Neural cell (in vitro differentiated cells): ENCODE measurements around the gene ZMYM5. TPM values are rescaled to one million over a fixed set of nuclear protein-coding genes. Genes with fewer than 3 reads are reported as not detected.

Experiments used
- H2AFZ ChIP-seq: fragments of 200-600, 300-800 bp; sonication (generic), shearing (Covaris generic); 2 replicates; pipeline ENCODE4 v1.6.0; 2014; ENCODE audit warnings: low read depth, mild to moderate bottlenecking, antibody characterized with exemption, low read length, moderate library complexity
- H3F3A ChIP-seq: fragments of 200-600 bp; shearing (Covaris generic); 2 replicates; pipeline ENCODE4 v1.6.1; 2016; ENCODE audit warnings: mild to moderate bottlenecking, moderate library complexity, mixed read lengths, antibody characterized with exemption, low read length; ENCODE audit not compliant: insufficient read depth, poor library complexity, severe bottlenecking
- H3K27ac ChIP-seq: fragments of 200-600, 300-800 bp; sonication (generic), shearing (Covaris generic); 2 replicates; pipeline ENCODE4 v1.5.1; 2014; ENCODE audit warnings: mild to moderate bottlenecking, low read length, moderate library complexity
- H3K27me3 ChIP-seq: fragments of 300-800, 200-600 bp; sonication (generic), shearing (Covaris generic); 2 replicates; pipeline ENCODE4 v1.6.0; 2014; ENCODE audit warnings: mild to moderate bottlenecking, low read depth, low read length, moderate library complexity; ENCODE audit not compliant: insufficient read depth
- H3K36me3 ChIP-seq: fragments of 300-800, 200-600 bp; sonication (generic), shearing (Covaris generic); 2 replicates; pipeline ENCODE4 v1.5.1; 2014; ENCODE audit warnings: mild to moderate bottlenecking, antibody characterized with exemption, low read length, moderate library complexity; ENCODE audit not compliant: insufficient read depth
- H3K4me2 ChIP-seq: fragments of 300-800, 200-600 bp; sonication (generic), shearing (Covaris generic); 2 replicates; pipeline ENCODE4 v1.6.0; 2014; ENCODE audit warnings: mild to moderate bottlenecking, low read length
- H3K4me3 ChIP-seq: fragments of 300-800, 200-600 bp; sonication (generic), shearing (Covaris generic); 2 replicates; pipeline ENCODE4 v1.5.1; 2014; ENCODE audit warnings: mild to moderate bottlenecking, low read length, moderate library complexity
- H3K79me2 ChIP-seq: fragments of 200-600 bp; shearing (Covaris generic); replicated peaks from 2 replicates; pipeline ENCODE4 v1.6.0; 2014; ENCODE audit warnings: mild to moderate bottlenecking, low read length, moderate library complexity; ENCODE audit not compliant: insufficient read depth
- H3K9ac ChIP-seq: fragments of 300-800, 200-600 bp; sonication (generic), shearing (Covaris generic); 2 replicates; pipeline ENCODE4 v1.6.1; 2016; ENCODE audit warnings: mild to moderate bottlenecking, low read length, mixed read lengths
- H3K9me2 ChIP-seq: fragments of 200-600 bp; shearing (Covaris generic); 2 replicates; pipeline ENCODE4 v1.6.1; 2016; ENCODE audit warnings: mild to moderate bottlenecking, low read length, mixed read lengths; ENCODE audit not compliant: insufficient read depth
- H3K9me3 ChIP-seq: fragments of 200-600, 300-800 bp; sonication (generic), shearing (Covaris generic); 2 replicates; pipeline ENCODE4 v1.6.1; 2016; ENCODE audit warnings: mild to moderate bottlenecking, mixed run types, low read length, moderate library complexity, mixed read lengths
- H4K20me1 ChIP-seq: fragments of 200-600 bp; shearing (Covaris generic); 2 replicates; pipeline ENCODE4 v1.6.1; 2016; ENCODE audit warnings: mild to moderate bottlenecking, mixed run types; ENCODE audit not compliant: insufficient read depth
- CTCF ChIP-seq: fragments of 450-650 bp; IDR thresholded peaks from 2 replicates; pipeline ENCODE4 v1.5.1; 2014; ENCODE audit warnings: antibody characterized with exemption, mild to moderate bottlenecking, moderate library complexity; ENCODE audit not compliant: poor library complexity, severe bottlenecking
- EP300 ChIP-seq: fragments of 450-650 bp; conservative IDR thresholded peaks from 2 replicates; pipeline ENCODE4 v1.6.1; 2014; ENCODE audit warnings: antibody characterized with exemption, mild to moderate bottlenecking, moderate library complexity; ENCODE audit not compliant: poor library complexity, severe bottlenecking
- EZH2 ChIP-seq: fragments of 200-600, 300-800 bp; shearing (Covaris generic), sonication (generic); IDR thresholded peaks from 2 replicates; pipeline ENCODE4 v1.6.1; 2014; ENCODE audit warnings: antibody characterized with exemption, low read length, borderline replicate concordance, mild to moderate bottlenecking; ENCODE audit not compliant: insufficient read depth, poor library complexity, severe bottlenecking
- MXI1 ChIP-seq: fragments of 450-650 bp; conservative IDR thresholded peaks from 2 replicates; pipeline ENCODE4 v1.6.1; 2014; ENCODE audit warnings: antibody characterized with exemption, mild to moderate bottlenecking; ENCODE audit not compliant: poor library complexity, severe bottlenecking
- POLR2AphosphoS5 ChIP-seq: IDR thresholded peaks from 2 replicates; pipeline ENCODE4 v1.6.1; 2012
- RAD21 ChIP-seq: fragments of 450-650 bp; conservative IDR thresholded peaks from 2 replicates; pipeline ENCODE4 v1.6.1; 2014; ENCODE audit warnings: antibody characterized with exemption, mild to moderate bottlenecking, moderate library complexity
- SMC3 ChIP-seq: fragments of 450-650 bp; conservative IDR thresholded peaks from 2 replicates; pipeline ENCODE4 v1.6.1; 2014; ENCODE audit warnings: antibody characterized with exemption, mild to moderate bottlenecking, moderate library complexity; ENCODE audit not compliant: poor library complexity
- TAF1 ChIP-seq: IDR thresholded peaks from 2 replicates; pipeline ENCODE4 v1.6.1; 2012; ENCODE audit warnings: low read depth
- polyA plus RNA-seq: library from polyadenylated mRNA; depleted of rRNA; stranded (reverse); fragments of >200 nt; gene quantifications from 2 replicates; pipeline ENCODE4 v1.2.3, GENCODE V29; 2014
- TF ChIP-seq, protein P1 (sequence below): IDR thresholded peaks from 2 replicates; pipeline ENCODE4 v1.6.1; 2012; ENCODE audit warnings: borderline replicate concordance

The ZMYM5 gene
- polyA plus RNA-seq, 1 donor from 2014 or later, result 26.1 TPM

DNA sequence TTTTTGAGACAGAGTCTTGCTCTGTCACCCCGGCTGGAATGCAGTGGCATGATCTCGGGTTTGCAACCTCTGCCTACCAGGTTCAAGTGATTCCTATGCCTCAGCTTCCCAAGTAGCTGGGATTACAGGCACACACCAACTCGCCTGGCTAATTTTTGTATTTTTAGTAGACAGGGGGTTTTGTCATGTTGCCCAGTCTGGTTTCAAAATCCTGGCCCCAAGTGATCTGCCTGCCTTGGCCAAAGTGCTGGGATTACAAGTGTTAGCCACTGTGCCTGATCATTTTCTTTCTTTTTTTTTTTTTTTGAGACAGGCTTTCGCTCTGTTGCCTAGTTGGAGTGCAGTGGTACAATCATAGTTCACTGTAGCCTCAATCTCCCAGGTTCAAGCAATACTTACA, 28.7 kb downstream of the ZMYM5 start:
- H4K20me1 ChIP-seq, result no peaks in the 10 kb centered on the region
- no peak for TF ChIP-seq TAF1
- TF ChIP-seq RAD21, result no peak
- TF ChIP-seq, protein P1, sequence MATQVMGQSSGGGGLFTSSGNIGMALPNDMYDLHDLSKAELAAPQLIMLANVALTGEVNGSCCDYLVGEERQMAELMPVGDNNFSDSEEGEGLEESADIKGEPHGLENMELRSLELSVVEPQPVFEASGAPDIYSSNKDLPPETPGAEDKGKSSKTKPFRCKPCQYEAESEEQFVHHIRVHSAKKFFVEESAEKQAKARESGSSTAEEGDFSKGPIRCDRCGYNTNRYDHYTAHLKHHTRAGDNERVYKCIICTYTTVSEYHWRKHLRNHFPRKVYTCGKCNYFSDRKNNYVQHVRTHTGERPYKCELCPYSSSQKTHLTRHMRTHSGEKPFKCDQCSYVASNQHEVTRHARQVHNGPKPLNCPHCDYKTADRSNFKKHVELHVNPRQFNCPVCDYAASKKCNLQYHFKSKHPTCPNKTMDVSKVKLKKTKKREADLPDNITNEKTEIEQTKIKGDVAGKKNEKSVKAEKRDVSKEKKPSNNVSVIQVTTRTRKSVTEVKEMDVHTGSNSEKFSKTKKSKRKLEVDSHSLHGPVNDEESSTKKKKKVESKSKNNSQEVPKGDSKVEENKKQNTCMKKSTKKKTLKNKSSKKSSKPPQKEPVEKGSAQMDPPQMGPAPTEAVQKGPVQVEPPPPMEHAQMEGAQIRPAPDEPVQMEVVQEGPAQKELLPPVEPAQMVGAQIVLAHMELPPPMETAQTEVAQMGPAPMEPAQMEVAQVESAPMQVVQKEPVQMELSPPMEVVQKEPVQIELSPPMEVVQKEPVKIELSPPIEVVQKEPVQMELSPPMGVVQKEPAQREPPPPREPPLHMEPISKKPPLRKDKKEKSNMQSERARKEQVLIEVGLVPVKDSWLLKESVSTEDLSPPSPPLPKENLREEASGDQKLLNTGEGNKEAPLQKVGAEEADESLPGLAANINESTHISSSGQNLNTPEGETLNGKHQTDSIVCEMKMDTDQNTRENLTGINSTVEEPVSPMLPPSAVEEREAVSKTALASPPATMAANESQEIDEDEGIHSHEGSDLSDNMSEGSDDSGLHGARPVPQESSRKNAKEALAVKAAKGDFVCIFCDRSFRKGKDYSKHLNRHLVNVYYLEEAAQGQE, result no peak
- no peak for TF ChIP-seq MXI1
- no peak for TF ChIP-seq EZH2
- TF ChIP-seq CTCF, result no peak
- no peak for TF ChIP-seq SMC3
- TF ChIP-seq POLR2AphosphoS5, result no peak
- H2AFZ ChIP-seq, result no peak overlapping the region
- no peaks in the 10 kb centered on the region for H3K27me3 ChIP-seq
- no peak overlapping the region for H3K4me3 ChIP-seq
- H3K79me2 ChIP-seq, result no peaks in the 10 kb centered on the region
- H3K36me3 ChIP-seq, result peaks cover 10% of the 10 kb centered on the region
- H3K9me2 ChIP-seq, result no peaks in the 10 kb centered on the region
- H3K9ac ChIP-seq, result no peak overlapping the region
- H3K4me2 ChIP-seq, result no peak overlapping the region
- H3K27ac ChIP-seq, result no peak overlapping the region
- no peaks in the 10 kb centered on the region for H3K9me3 ChIP-seq
- no peaks in the 10 kb centered on the region for H3F3A ChIP-seq

DNA sequence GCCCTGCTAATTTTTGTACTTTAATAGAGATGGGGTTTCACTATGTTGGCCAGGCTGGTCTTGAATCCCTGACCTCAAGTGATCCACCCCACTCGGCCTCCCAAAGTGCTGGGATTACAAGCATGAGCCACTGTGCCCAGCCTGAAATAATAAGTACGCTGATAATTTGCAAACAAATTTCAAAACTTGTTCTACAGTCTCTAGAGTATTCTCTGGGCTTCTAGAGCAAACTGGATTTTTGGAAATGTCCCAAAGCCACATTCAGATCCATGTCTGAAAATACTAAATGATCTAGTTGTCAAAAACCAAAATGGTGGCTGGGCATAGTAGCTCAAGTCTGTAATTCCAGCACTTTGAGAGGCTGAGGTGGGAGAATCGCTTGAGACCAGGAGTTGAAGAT, 40.8 kb downstream of the ZMYM5 start:
- H3K27me3 ChIP-seq, result no peaks in the 10 kb centered on the region
- no peak overlapping the region for H3K4me2 ChIP-seq
- no peaks in the 10 kb centered on the region for H4K20me1 ChIP-seq
- H3F3A ChIP-seq, result no peaks in the 10 kb centered on the region
- no peak overlapping the region for H3K4me3 ChIP-seq
- TF ChIP-seq CTCF (no peak), POLR2AphosphoS5 (no peak), EZH2 (no peak), SMC3 (no peak), RAD21 (no peak), MXI1 (no peak), EP300 (no peak), TAF1 (no peak)
- TF ChIP-seq, protein P1, result no peak
- H3K9me3 ChIP-seq, result peaks cover 3% of the 10 kb centered on the region
- H3K36me3 ChIP-seq, result peaks cover 13% of the 10 kb centered on the region
- H3K79me2 ChIP-seq, result no peaks in the 10 kb centered on the region
- H3K9ac ChIP-seq, result no peak overlapping the region
- H2AFZ ChIP-seq, result no peak overlapping the region
- H3K27ac ChIP-seq, result no peak overlapping the region
- no peaks in the 10 kb centered on the region for H3K9me2 ChIP-seq
